H9 (cell line): Measurements from ENCODE around the gene KRTAP10-4. TPM values are rescaled to one million over a fixed set of nuclear protein-coding genes. Genes with fewer than 3 reads are reported as not detected.

Experiments
- DNase-seq: peaks from one replicate; pipeline ENCODE4 v3.0.0-alpha.2; 2017
- H2AFZ ChIP-seq: one replicate; pipeline ENCODE4 v1.6.1; 2013; ENCODE audit warnings: mild to moderate bottlenecking, low read length, control low read depth, moderate library complexity
- H2AK5ac ChIP-seq: 2 replicates; pipeline ENCODE4 v1.6.1; 2013; ENCODE audit warnings: low read length, control low read depth, mixed read lengths; ENCODE audit not compliant: insufficient read length
- H2BK120ac ChIP-seq: one replicate; pipeline ENCODE4 v1.6.1; 2013; ENCODE audit warnings: low read depth, mild to moderate bottlenecking, low read length, control low read depth, inconsistent platforms; ENCODE audit not compliant: poor library complexity, severe bottlenecking
- H2BK12ac ChIP-seq: 2 replicates; pipeline ENCODE4 v1.6.1; 2013; ENCODE audit warnings: low read length, control low read depth, mixed read lengths, low read depth; ENCODE audit not compliant: insufficient read length
- H2BK15ac ChIP-seq: 2 replicates; pipeline ENCODE4 v1.6.1; 2013; ENCODE audit warnings: low read depth, low read length, control low read depth
- H2BK20ac ChIP-seq: one replicate; pipeline ENCODE4 v1.6.1; 2013; ENCODE audit warnings: low read depth, mild to moderate bottlenecking, low read length, control low read depth, inconsistent platforms; ENCODE audit not compliant: poor library complexity, severe bottlenecking
- H2BK5ac ChIP-seq: 2 replicates; pipeline ENCODE4 v1.6.1; 2013; ENCODE audit warnings: low read length, control low read depth, mixed read lengths; ENCODE audit not compliant: insufficient read length
- H3K14ac ChIP-seq: 2 replicates; pipeline ENCODE4 v1.6.1; 2013; ENCODE audit warnings: low read length, control low read depth; ENCODE audit not compliant: insufficient read depth
- H3K18ac ChIP-seq: 2 replicates; pipeline ENCODE4 v1.6.1; 2013; ENCODE audit warnings: low read depth, mild to moderate bottlenecking, mixed read lengths, low read length, control low read depth; ENCODE audit not compliant: insufficient read length
- H3K23ac ChIP-seq: 2 replicates; pipeline ENCODE4 v1.6.1; 2013; ENCODE audit warnings: low read length, control low read depth, mixed read lengths, low read depth; ENCODE audit not compliant: insufficient read length
- H3K23me2 ChIP-seq: 2 replicates; pipeline ENCODE4 v1.6.1; 2013; ENCODE audit warnings: low read depth, mild to moderate bottlenecking, mixed read lengths, low read length, control low read depth; ENCODE audit not compliant: insufficient read length, poor library complexity, severe bottlenecking
- H3K27ac ChIP-seq: 2 replicates; pipeline ENCODE4 v1.5.1; 2013; ENCODE audit warnings: low read length, control low read depth, mixed read lengths, low read depth; ENCODE audit not compliant: insufficient read length
- H3K27me3 ChIP-seq: 2 replicates; pipeline ENCODE4 v1.6.1; 2013; ENCODE audit warnings: low read length, control low read depth, inconsistent platforms; ENCODE audit not compliant: insufficient read depth
- H3K4ac ChIP-seq: 2 replicates; pipeline ENCODE4 v1.6.1; 2013; ENCODE audit warnings: low read depth, mild to moderate bottlenecking, control low read depth, inconsistent platforms, low read length, moderate library complexity
- H3K4me1 ChIP-seq: 2 replicates; pipeline ENCODE4 v1.6.1; 2013; ENCODE audit warnings: low read length, control low read depth, inconsistent platforms; ENCODE audit not compliant: insufficient read depth
- H3K4me2 ChIP-seq: 2 replicates; pipeline ENCODE4 v1.6.1; 2013; ENCODE audit warnings: low read length, control low read depth, mixed read lengths; ENCODE audit not compliant: insufficient read length, insufficient read depth
- H3K56ac ChIP-seq: 2 replicates; pipeline ENCODE4 v1.6.1; 2013; ENCODE audit warnings: low read depth, mild to moderate bottlenecking, mixed read lengths, low read length, control low read depth; ENCODE audit not compliant: insufficient read length
- H3K79me1 ChIP-seq: 2 replicates; pipeline ENCODE4 v1.6.1; 2013; ENCODE audit warnings: low read depth, mild to moderate bottlenecking, moderate library complexity, low read length, control low read depth, inconsistent platforms; ENCODE audit not compliant: insufficient read depth, poor library complexity, severe bottlenecking
- H3K79me2 ChIP-seq: 2 replicates; pipeline ENCODE4 v1.6.1; 2013; ENCODE audit warnings: low read length, control low read depth, inconsistent platforms; ENCODE audit not compliant: insufficient read depth
- H3K9ac ChIP-seq: 2 replicates; pipeline ENCODE4 v1.6.1; 2013; ENCODE audit warnings: low read length, control low read depth, mixed read lengths; ENCODE audit not compliant: insufficient read length; ENCODE audit errors: extremely low read depth
- H3K9me3 ChIP-seq: one replicate; pipeline ENCODE4 v1.6.1; 2013; ENCODE audit warnings: low read depth, low read length, inconsistent platforms; ENCODE audit not compliant: control insufficient read depth
- H3T11ph ChIP-seq: one replicate; pipeline ENCODE4 v1.6.1; 2013; ENCODE audit warnings: mild to moderate bottlenecking, low read length, control low read depth, inconsistent platforms
- H4K20me1 ChIP-seq: one replicate; pipeline ENCODE4 v1.6.1; 2013; ENCODE audit not compliant: control insufficient read depth, insufficient read length, insufficient read depth
- H4K5ac ChIP-seq: 2 replicates; pipeline ENCODE4 v1.6.1; 2013; ENCODE audit warnings: low read depth, mild to moderate bottlenecking, mixed read lengths, low read length, control low read depth; ENCODE audit not compliant: insufficient read length
- H4K8ac ChIP-seq: replicated peaks from 2 replicates; pipeline ENCODE4 v1.6.1; 2013; ENCODE audit warnings: low read length, control low read depth, mixed read lengths, low read depth; ENCODE audit not compliant: insufficient read length
- H4K91ac ChIP-seq: 2 replicates; pipeline ENCODE4 v1.6.1; 2013; ENCODE audit warnings: low read depth, mild to moderate bottlenecking, moderate library complexity, mixed read lengths, low read length, control low read depth; ENCODE audit not compliant: insufficient read length
- H3K27ac Mint-ChIP-seq, 3 experiments: 2 replicates in 2 of 3; 3 replicates in 1 of 3; pipeline ENCODE4 v1.8.0; 2020 to 2021; ENCODE audit warnings: mixed read lengths in 3 of 3, mild to moderate bottlenecking in 1 of 3, moderate library complexity in 1 of 3
- H3K27me3 Mint-ChIP-seq: 2 replicates; pipeline ENCODE4 v1.8.0; 2021; ENCODE audit warnings: low read depth, mild to moderate bottlenecking, moderate library complexity, mixed read lengths
- H3K36me3 Mint-ChIP-seq, 3 experiments: 2 replicates in 2 of 3; 3 replicates in 1 of 3; pipeline ENCODE4 v1.8.0; 2020 to 2021; ENCODE audit warnings: low read depth in 3 of 3, mixed read lengths in 3 of 3; ENCODE audit not compliant: insufficient read depth in 1 of 3
- H3K4me1 Mint-ChIP-seq, 2 experiments: 2 replicates each; pipeline ENCODE4 v1.8.0; 2020; ENCODE audit warnings: mixed read lengths in 2 of 2
- H3K4me3 Mint-ChIP-seq, 2 experiments: 2 replicates in 1 of 2; 3 replicates in 1 of 2; pipeline ENCODE4 v1.8.0; 2020 to 2021; ENCODE audit warnings: mild to moderate bottlenecking in 2 of 2, mixed read lengths in 2 of 2, moderate library complexity in 1 of 2
- H3K9me3 Mint-ChIP-seq, 2 experiments: 2 replicates in 1 of 2; 3 replicates in 1 of 2; pipeline ENCODE4 v1.8.0; 2020; ENCODE audit warnings: mild to moderate bottlenecking in 2 of 2, mixed read lengths in 2 of 2, moderate library complexity in 1 of 2
- WGBS: extraction: QIAGEN DNeasy Blood & Tissue Kit; methylation state at CpG from one replicate; pipeline ENCODE4 v1.1.7; 2013; ENCODE audit warnings: missing lambda C conversion rate, low lambda C conversion rate, mixed read lengths; ENCODE audit not compliant: insufficient read length; ENCODE audit errors: extremely low coverage; 5-methylcytosine and 5-hydroxymethylcytosine counted together
- total RNA-seq: library from RNA; stranded (reverse); gene quantifications from 2 replicates; pipeline ENCODE4 v1.2.1, GENCODE V29; 2021
- TF ChIP-seq, protein P1 (sequence below): fragments of 200-600 bp; sonication (generic); conservative IDR thresholded peaks from 3 replicates; pipeline ENCODE4 v1.8.0; 2021; ENCODE audit warnings: antibody characterized with exemption, mild to moderate bottlenecking

Gene KRTAP10-4
- total RNA-seq, 1 experiment from 2014 or later: not detected

DNA sequence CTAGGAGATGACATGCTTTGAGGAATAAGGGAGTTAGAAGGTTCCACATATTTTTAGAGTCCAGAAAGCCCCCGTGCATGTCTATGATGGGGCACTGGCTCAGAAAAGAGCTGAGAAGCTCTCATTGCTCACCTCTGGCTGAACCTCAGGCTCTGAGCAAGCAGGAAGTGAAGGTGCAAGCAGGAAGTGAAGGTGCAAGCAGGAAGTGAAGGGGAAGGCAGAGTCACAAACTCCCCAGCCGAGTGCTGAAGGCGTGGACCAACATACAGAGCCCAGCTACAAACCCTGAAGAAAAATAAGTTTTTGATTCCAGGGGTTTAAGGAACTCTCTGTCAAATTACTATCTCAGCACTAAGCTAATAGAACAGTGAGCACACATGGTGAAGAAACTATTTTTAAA lies 45.4 kb downstream of the KRTAP10-4 start:
- Histone ChIP-seq H2AK5ac (no peak overlapping the region), H3K79me2 (no peaks in the 10 kb centered on the region), H3K27ac (no peak overlapping the region), H3K23me2 (no peaks in the 10 kb centered on the region), H3K4ac (no peak overlapping the region), H3K4me1 (no peaks in the 10 kb centered on the region), H2BK12ac (no peak overlapping the region), H3K79me1 (no peaks in the 10 kb centered on the region), H3T11ph (no peak overlapping the region), H3K56ac (no peak overlapping the region), H2BK5ac (no peak overlapping the region), H4K5ac (no peak overlapping the region), H4K91ac (no peak overlapping the region), H2BK20ac (no peak overlapping the region), H4K8ac (no peak overlapping the region), H3K4me2 (no peak overlapping the region), H3K9ac (no peak overlapping the region), H3K27me3 (no peaks in the 10 kb centered on the region), H3K14ac (no peak overlapping the region), H2BK15ac (no peak overlapping the region), H4K20me1 (no peaks in the 10 kb centered on the region), H3K9me3 (peaks cover 4% of the 10 kb centered on the region), H3K23ac (no peak overlapping the region), H2AFZ (no peak overlapping the region), H3K18ac (no peak overlapping the region), H2BK120ac (no peak overlapping the region)
- TF ChIP-seq, protein P1, sequence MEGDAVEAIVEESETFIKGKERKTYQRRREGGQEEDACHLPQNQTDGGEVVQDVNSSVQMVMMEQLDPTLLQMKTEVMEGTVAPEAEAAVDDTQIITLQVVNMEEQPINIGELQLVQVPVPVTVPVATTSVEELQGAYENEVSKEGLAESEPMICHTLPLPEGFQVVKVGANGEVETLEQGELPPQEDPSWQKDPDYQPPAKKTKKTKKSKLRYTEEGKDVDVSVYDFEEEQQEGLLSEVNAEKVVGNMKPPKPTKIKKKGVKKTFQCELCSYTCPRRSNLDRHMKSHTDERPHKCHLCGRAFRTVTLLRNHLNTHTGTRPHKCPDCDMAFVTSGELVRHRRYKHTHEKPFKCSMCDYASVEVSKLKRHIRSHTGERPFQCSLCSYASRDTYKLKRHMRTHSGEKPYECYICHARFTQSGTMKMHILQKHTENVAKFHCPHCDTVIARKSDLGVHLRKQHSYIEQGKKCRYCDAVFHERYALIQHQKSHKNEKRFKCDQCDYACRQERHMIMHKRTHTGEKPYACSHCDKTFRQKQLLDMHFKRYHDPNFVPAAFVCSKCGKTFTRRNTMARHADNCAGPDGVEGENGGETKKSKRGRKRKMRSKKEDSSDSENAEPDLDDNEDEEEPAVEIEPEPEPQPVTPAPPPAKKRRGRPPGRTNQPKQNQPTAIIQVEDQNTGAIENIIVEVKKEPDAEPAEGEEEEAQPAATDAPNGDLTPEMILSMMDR: no peak
- peaks cover 27% of the 10 kb centered on the region in 2 experiments for H3K4me1 Mint-ChIP-seq
- no CpG with 5 or more reads among the region's 3 CpGs for WGBS
- peaks cover 37 to 42% of the 10 kb centered on the region in 2 experiments for H3K9me3 Mint-ChIP-seq
- peaks cover 12 to 34% (median 24%) of the 10 kb centered on the region in 3 experiments for H3K36me3 Mint-ChIP-seq
- H3K27ac Mint-ChIP-seq: no peak overlapping the region
- peaks cover 4% of the 10 kb centered on the region for H3K27me3 Mint-ChIP-seq
- no peak for DNase-seq
- no peak overlapping the region for H3K4me3 Mint-ChIP-seq
